ENCODE measurements around the gene ARHGAP36.

The ARHGAP36 gene

GRCh38 chrX:131073607-131074006, 15.5 kb downstream of the ARHGAP36 start:
- H3K36me3 ChIP-seq (ENCODE audit: low read length) = no peaks in the 10 kb centered on the region
- H3F3A ChIP-seq (ENCODE audit: insufficient read depth) = no peaks in the 10 kb centered on the region
- no peaks in the 10 kb centered on the region for H3K27me3 ChIP-seq (ENCODE audit: low read length)
- no peak overlapping the region for H3K4me2 ChIP-seq (ENCODE audit: low read depth, low read length, poor library complexity, severe bottlenecking)
- H3K9me3 ChIP-seq (ENCODE audit: insufficient read depth, low read length) = no peaks in the 10 kb centered on the region
- H3K4me3 ChIP-seq (ENCODE audit: insufficient read depth, low read length, poor library complexity, severe bottlenecking) = no peak overlapping the region
- no peaks in the 10 kb centered on the region for H3K9me2 ChIP-seq (replicated peaks; ENCODE audit: insufficient read depth, low read length)
- H3K27ac ChIP-seq (ENCODE audit: low read depth, low read length) = no peak overlapping the region
- TF ChIP-seq CTCF (IDR thresholded peaks at IDR 0.05; ENCODE audit: insufficient read depth, low read length, poor library complexity, severe bottlenecking) (no peak), EZH2phosphoT487 (conservative IDR thresholded peaks at IDR 0.05; ENCODE audit: low read length) (no peak)
- H2AFZ ChIP-seq (ENCODE audit: low read depth, low read length, severe bottlenecking) = no peak overlapping the region
- H3K79me2 ChIP-seq (ENCODE audit: insufficient read depth, low read length) = no peaks in the 10 kb centered on the region
- H4K20me1 ChIP-seq (ENCODE audit: low read depth, low read length) = no peaks in the 10 kb centered on the region
- no peak overlapping the region for H3K9ac ChIP-seq (ENCODE audit: low read length)

- TF ChIP-seq CTCF (IDR thresholded peaks at IDR 0.05; ENCODE audit: insufficient read depth, low read length, poor library complexity, severe bottlenecking) = no peak
- TF ChIP-seq EZH2phosphoT487 (conservative IDR thresholded peaks at IDR 0.05; ENCODE audit: low read length) = no peak
- Histone ChIP-seq H3K27ac (ENCODE audit: low read depth, low read length) (no peak overlapping the region), H3K79me2 (ENCODE audit: insufficient read depth, low read length) (no peaks in the 10 kb centered on the region), H3K36me3 (ENCODE audit: low read length) (no peaks in the 10 kb centered on the region), H2AFZ (ENCODE audit: low read depth, low read length, severe bottlenecking) (no peak overlapping the region), H3K27me3 (ENCODE audit: low read length) (no peaks in the 10 kb centered on the region), H3K4me3 (ENCODE audit: insufficient read depth, low read length, poor library complexity, severe bottlenecking) (no peak overlapping the region), H3K9me2 (replicated peaks; ENCODE audit: insufficient read depth, low read length) (no peaks in the 10 kb centered on the region), H3K9me3 (ENCODE audit: insufficient read depth, low read length) (no peaks in the 10 kb centered on the region), H3F3A (ENCODE audit: insufficient read depth) (no peaks in the 10 kb centered on the region), H4K20me1 (ENCODE audit: low read depth, low read length) (no peaks in the 10 kb centered on the region), H3K9ac (ENCODE audit: low read length) (no peak overlapping the region), H3K4me2 (ENCODE audit: low read depth, low read length, poor library complexity, severe bottlenecking) (no peak overlapping the region)
Observed at GRCh38 chrX:131081772-131082740, 23.9 kb downstream of the ARHGAP36 start.

GRCh38 chrX:131083510-131084142, 25.5 kb downstream of the ARHGAP36 start:
- no peak for TF ChIP-seq CTCF (IDR thresholded peaks at IDR 0.05; ENCODE audit: insufficient read depth, low read length, poor library complexity, severe bottlenecking)
- TF ChIP-seq EZH2phosphoT487 (conservative IDR thresholded peaks at IDR 0.05; ENCODE audit: low read length) = no peak
- Histone ChIP-seq H3K9me2 (replicated peaks; ENCODE audit: insufficient read depth, low read length) (no peaks in the 10 kb centered on the region), H3K79me2 (ENCODE audit: insufficient read depth, low read length) (no peaks in the 10 kb centered on the region), H3F3A (ENCODE audit: insufficient read depth) (no peaks in the 10 kb centered on the region), H3K9ac (ENCODE audit: low read length) (no peak overlapping the region), H3K4me3 (ENCODE audit: insufficient read depth, low read length, poor library complexity, severe bottlenecking) (no peak overlapping the region), H3K4me2 (ENCODE audit: low read depth, low read length, poor library complexity, severe bottlenecking) (no peak overlapping the region), H4K20me1 (ENCODE audit: low read depth, low read length) (no peaks in the 10 kb centered on the region), H2AFZ (ENCODE audit: low read depth, low read length, severe bottlenecking) (no peak overlapping the region), H3K9me3 (ENCODE audit: insufficient read depth, low read length) (no peaks in the 10 kb centered on the region), H3K27ac (ENCODE audit: low read depth, low read length) (no peak overlapping the region), H3K36me3 (ENCODE audit: low read length) (no peaks in the 10 kb centered on the region), H3K27me3 (ENCODE audit: low read length) (no peaks in the 10 kb centered on the region)
